H1 (cell line): ENCODE measurements around the gene STK32C.

Experiments used
- CEBPB ChIP-seq: IDR thresholded peaks from 2 replicates; pipeline ENCODE4 v1.6.1; 2012; ENCODE audit warnings: low read depth, low read length
- CTCF ChIP-seq, 3 experiments: IDR thresholded peaks; 1 replicate in 2 of 3; 2 replicates in 1 of 3; pipeline versions ENCODE4 v1.5.1 to v1.6.1; 2011; ENCODE audit warnings: low read length in 3 of 3, mild to moderate bottlenecking in 3 of 3, inconsistent platforms in 2 of 3, low read depth in 1 of 3, moderate library complexity in 1 of 3; ENCODE audit not compliant: insufficient read depth in 1 of 3; ENCODE audit errors: control extremely low read depth in 1 of 3
- KDM1A ChIP-seq: fragments of 200-600, 300-600 bp; sonication (generic); IDR thresholded peaks from 2 replicates; pipeline ENCODE4 v1.7.1; 2016; ENCODE audit warnings: mild to moderate bottlenecking, low read length, borderline replicate concordance
- POLR2A ChIP-seq, 2 experiments: IDR thresholded peaks; 1 replicate in 1 of 2; 2 replicates in 1 of 2; pipeline ENCODE4 v1.6.1; 2011; ENCODE audit warnings: low read depth in 2 of 2, low read length in 2 of 2, mild to moderate bottlenecking in 2 of 2; ENCODE audit errors: control extremely low read depth in 1 of 2
- POLR2AphosphoS5 ChIP-seq: IDR thresholded peaks from 2 replicates; pipeline ENCODE4 v1.6.1; 2011; ENCODE audit warnings: low read depth, low read length
- RAD21 ChIP-seq, 2 experiments: IDR thresholded peaks in 1 of 2; conservative IDR thresholded peaks in 1 of 2; 2 replicates each; pipeline ENCODE4 v1.6.1; 2011; ENCODE audit warnings: low read depth in 2 of 2, low read length in 2 of 2, improper control_type of control experiment in 1 of 2, inconsistent platforms in 1 of 2, mild to moderate bottlenecking in 1 of 2, moderate library complexity in 1 of 2
- RBBP5 ChIP-seq: IDR thresholded peaks from 2 replicates; pipeline ENCODE4 v1.7.1; 2012; ENCODE audit warnings: low read depth, mild to moderate bottlenecking, inconsistent platforms, low read length, moderate library complexity, borderline replicate concordance
- SAP30 ChIP-seq: fragments of 300-600 bp; sonication (generic); IDR thresholded peaks from 2 replicates; pipeline ENCODE4 v1.7.1; 2012; ENCODE audit warnings: low read length, moderate library complexity, mild to moderate bottlenecking, inconsistent platforms; ENCODE audit not compliant: insufficient read depth, insufficient replicate concordance
- SRF ChIP-seq: IDR thresholded peaks from 2 replicates; pipeline ENCODE4 v1.6.1; 2011; ENCODE audit warnings: mild to moderate bottlenecking, low read depth, low read length, moderate library complexity
- ZNF274 ChIP-seq: IDR thresholded peaks from 2 replicates; pipeline ENCODE4 v1.7.0; 2012; ENCODE audit warnings: low read length, borderline replicate concordance; ENCODE audit errors: extremely low read depth
- TF ChIP-seq, protein P1 (sequence below): IDR thresholded peaks from 2 replicates; pipeline ENCODE4 v1.6.1; 2012; ENCODE audit warnings: low read length, inconsistent platforms

DNA sequence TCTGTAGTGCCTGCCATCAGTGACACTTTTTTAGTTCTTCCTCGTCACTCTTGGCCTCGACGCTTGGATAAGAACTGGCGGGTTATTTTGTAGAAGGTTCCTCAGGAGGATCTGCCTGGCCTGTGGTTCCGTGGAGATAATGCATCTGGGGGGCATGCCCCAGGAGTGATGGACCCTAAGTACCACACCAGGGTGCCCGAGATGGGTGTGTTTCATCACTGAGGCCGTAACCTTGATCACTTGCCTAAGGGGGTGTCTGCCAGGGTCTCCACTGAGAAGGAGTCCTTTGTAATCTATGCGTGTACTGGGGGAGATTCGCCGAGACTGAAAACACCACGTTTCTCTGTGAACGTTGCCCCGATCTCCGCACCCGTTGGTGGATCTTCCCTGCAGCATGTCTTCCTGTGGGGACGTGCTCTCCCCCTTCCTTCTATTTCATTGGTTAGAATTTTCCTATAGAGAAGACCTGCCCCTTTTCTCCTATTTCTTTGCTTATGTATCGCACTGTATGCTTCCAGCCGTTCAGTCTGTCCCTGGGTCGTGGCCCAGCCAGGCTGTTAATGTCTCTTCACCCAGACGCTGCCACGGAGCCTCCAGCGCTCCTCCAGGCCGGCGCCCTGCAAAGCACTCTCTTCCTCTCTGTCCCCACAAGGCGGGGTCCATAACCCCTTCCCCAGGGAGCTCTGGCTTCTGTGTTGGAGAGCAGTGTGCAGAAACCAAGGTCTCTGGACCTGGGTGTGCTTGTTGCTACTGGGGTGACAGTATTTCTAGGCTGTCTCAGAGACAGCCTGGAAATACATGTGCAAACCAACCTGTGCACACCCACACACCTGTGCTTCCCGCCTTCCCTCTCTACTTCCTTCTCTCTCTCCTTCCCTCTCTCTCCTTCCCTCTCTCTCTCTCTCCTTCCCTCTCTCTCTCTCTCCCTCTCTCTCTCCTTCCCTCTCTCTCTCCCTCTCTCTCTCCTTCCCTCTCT, 135.4 kb downstream of the STK32C start:
- TF ChIP-seq KDM1A (no peak), RAD21 (IDR thresholded peaks at IDR 0.05 in 1 of 2, conservative IDR thresholded peaks at IDR 0.05 in 1 of 2; ENCODE audit: low read depth in 2 of 2, low read length in 2 of 2) (no peak), SAP30 (no peak), POLR2AphosphoS5 (no peak), CTCF (IDR thresholded peaks at IDR 0.05; ENCODE audit: control extremely low read depth in 1 of 3, insufficient read depth in 1 of 3, low read depth in 1 of 3, low read length in 3 of 3) (no peak), ZNF274 (no peak), SRF (no peak), CEBPB (no peak), RBBP5 (no peak), POLR2A (IDR thresholded peaks at IDR 0.05; ENCODE audit: control extremely low read depth in 1 of 2, low read depth in 2 of 2, low read length in 2 of 2) (no peak)
- TF ChIP-seq, protein P1, sequence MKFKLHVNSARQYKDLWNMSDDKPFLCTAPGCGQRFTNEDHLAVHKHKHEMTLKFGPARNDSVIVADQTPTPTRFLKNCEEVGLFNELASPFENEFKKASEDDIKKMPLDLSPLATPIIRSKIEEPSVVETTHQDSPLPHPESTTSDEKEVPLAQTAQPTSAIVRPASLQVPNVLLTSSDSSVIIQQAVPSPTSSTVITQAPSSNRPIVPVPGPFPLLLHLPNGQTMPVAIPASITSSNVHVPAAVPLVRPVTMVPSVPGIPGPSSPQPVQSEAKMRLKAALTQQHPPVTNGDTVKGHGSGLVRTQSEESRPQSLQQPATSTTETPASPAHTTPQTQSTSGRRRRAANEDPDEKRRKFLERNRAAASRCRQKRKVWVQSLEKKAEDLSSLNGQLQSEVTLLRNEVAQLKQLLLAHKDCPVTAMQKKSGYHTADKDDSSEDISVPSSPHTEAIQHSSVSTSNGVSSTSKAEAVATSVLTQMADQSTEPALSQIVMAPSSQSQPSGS = no peak
